AML-193 (cell line): ENCODE data around the gene MAB21L4.

ENCODE experiments used
- DNase-seq, 2 experiments: peaks; one replicate each; lab custom pipeline; 2025; lab: John Stamatoyannopoulos, UW

Gene MAB21L4

DNA sequence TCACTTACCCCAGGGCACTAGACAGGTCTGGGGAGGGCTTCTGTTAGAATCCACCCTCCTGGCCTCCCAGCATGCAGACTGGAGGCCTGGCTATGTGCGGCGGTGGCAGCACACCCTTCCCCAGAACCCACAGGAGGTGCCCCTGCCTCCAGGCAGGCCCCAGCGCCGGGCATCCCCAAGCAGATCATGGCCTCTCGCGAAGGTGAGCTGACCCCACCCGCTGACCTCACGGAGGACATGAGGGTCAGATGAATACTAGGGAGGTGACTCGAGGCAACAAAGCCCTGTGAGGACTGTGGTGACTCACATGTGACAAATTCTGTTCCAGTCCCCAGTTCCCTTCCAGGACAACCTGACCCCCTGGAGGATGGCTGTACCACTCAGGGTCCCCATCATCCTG, 1.9 kb downstream of the MAB21L4 start:
- no peak for DNase-seq

GRCh38 chr2:240893363-240893844, 2.6 kb downstream of the MAB21L4 start:
- DNase-seq = no peak

DNA sequence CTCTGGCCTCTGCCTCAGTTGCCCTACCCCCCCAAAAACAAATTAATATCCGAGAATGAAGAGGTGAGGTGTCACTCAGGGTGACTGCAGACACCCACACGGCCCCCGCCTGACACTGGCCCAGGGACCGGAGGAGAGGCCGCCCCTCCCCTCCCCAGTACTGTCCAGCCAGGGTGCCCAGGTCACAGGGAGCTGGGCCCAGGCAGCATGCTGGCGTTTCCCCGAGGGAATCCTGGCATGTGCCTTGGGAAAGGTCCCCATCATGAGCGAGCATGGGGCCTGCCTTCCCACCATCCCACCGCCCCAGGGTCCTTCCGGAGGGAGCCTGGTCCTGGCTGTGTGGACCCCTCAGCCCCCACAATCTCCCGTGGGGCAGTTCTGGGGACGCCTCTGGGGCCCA, 3.0 kb downstream of the MAB21L4 start:
- DNase-seq = no peak

- DNase-seq = no peak
Observed at GRCh38 chr2:240892356-240892755, 3.6 kb downstream of the MAB21L4 start.

GRCh38 chr2:240891492-240892340, 4.2 kb downstream of the MAB21L4 start:
- DNase-seq = no peak

DNA sequence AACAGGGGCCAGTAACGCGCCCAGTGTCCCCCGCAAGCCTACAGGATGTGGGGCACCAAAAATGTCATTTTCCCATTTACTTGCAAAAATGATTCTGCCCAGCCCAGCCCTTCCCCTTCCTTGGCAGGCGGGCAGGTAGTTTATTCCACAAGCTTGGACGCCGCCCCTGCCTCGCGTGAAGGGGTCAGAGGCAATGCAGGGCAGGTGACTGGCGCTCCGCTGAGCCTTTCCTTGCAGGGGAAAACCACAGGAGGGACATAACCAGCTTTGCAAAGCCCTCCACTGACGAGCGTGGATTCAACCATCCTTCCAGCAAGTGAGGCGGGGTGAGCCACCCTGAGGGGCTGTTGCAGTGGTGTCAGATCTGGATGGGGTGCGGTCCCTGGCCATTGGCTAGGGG, 5.3 kb downstream of the MAB21L4 start:
- DNase-seq = no peak

DNA sequence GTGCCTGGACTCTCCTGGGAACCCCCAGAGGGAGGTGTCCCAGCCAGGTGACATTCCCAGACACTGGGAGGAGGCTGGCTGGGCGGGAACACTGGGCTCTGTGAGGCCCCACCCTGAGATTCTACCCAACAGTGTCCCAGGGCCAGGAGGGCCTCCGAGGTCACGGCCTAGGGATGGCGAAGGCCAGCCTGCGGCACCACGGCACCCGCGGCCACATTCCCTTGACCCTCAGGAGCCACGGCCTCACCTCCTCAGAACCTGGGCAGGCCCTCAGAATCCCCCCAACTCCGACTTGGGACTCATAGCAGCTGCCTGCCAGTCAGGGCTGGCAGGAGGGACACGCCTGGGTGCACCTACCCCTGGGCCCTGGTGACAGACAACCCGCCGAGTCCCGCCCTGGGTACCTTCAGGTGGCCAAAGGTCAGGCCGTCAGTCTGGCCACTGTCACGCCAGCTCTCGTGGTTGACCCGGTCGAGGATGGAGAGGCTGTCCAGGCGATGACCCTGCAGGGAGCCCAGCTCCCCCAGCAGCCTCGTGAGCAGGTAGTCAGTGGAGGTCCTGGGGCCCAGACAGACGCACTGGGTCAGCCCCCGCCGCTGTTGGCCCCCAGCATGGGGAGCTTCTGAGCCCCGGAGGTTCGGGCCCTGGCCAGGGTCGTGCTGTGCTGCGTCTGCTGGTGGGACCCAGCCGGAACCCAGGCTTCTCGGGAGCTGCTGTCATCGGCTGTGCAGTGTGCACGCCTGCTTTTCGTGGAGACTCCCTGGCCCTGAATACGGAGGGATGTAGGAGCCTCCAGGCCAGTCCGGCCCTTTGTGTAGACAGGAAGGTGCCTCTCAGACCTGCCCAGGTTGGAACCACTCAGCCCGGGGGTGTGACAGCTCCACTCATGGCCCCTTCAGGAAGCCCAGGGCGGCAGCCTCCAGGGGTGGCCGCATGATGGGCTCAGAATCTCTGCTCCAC, 6.1 kb downstream of the MAB21L4 start:
- DNase-seq = no peak

GRCh38 chr2:240888890-240889573, 6.9 kb downstream of the MAB21L4 start:
- no peak for DNase-seq

- no peak for DNase-seq
Observed at GRCh38 chr2:240888130-240888889, 7.6 kb downstream of the MAB21L4 start.

- DNase-seq = no peak
Observed at GRCh38 chr2:240887631-240888030, 8.3 kb downstream of the MAB21L4 start.

- DNase-seq = no peak
Observed at GRCh38 chr2:240886678-240887609, 9.0 kb downstream of the MAB21L4 start.

DNA sequence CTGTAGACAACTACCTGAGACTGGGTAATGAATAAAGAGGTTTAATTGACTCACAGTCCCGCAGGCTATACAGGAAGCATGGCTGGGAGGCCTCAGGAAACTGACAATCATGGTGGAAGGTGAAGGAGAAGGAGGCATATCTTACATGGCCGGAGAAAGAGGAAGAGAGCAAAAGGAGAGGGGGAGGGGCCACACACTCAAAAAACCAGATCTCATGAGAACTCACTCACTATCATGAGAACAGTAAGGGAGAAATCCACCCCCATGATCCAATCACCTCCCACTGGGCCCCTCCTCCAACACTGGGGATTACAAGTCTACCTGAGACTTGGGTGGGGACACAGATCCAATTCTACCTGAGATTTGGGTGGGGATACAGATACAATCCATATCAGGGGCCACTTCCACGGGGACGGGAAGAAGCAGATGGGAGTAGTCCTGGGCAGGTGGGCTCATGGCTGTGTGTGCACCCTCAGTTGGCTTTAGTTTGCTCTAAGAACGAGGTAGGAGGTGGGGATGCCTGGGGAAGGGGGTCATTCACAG, 9.9 kb downstream of the MAB21L4 start:
- no peak for DNase-seq

DNA sequence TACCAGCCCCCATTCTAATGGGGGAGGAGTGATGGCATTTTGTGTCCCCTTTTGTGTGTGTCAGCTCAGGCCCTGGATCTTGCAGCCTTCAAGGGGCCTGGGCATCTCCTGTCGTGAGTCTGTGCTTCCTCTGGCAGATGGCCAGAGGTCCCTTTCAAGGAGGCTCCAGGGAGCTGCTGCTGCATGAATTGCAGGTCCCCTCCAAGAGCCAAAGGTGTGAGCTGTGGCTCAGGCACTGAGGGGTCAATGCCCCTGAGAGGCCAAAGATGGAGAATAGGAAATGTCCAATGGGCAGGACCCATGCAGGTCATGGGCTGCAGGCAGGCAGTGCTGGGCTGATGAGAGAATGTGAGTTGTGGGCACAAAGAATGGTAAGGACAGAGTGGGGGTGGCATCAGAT, 10.4 kb downstream of the MAB21L4 start:
- DNase-seq = no peak

DNA sequence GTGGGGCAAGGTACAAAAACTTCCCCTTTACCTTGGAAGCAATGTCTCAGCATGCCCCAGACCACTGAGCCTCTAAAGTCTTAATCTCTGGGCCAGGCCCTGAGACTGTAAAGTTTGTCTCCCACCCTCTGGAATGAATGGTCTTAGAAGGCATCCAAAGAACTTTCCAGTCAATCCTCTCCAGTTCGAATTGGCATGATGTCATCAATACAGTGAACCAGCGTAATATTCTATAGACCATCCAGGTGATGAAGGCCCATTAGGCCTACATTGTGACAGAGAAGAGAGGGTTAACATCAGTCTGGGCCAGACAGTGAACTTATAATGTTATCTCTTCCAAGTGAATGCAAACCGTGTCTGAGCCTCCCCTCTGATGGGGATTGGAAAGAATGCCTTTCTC, 11.2 kb downstream of the MAB21L4 start:
- DNase-seq = no peak

DNA sequence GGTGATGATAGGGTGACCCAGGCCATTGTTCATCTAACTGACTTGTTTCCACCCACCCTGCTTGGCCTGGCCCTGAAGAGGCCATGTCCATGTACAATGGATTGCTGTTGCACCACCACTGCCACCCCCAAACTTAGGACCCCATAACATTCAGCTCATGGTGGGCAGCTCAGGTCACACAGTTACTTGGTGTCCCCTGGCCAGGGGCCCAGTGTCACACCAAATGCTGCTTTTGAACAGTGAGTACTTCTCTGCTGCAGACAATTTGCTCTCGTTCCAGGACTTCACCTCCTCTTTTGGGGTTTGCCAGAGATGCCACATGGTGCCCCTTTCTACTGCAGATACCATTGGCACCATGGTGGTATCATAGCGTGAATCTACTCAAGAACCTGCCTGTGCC, 11.7 kb downstream of the MAB21L4 start:
- DNase-seq = no peak

DNA sequence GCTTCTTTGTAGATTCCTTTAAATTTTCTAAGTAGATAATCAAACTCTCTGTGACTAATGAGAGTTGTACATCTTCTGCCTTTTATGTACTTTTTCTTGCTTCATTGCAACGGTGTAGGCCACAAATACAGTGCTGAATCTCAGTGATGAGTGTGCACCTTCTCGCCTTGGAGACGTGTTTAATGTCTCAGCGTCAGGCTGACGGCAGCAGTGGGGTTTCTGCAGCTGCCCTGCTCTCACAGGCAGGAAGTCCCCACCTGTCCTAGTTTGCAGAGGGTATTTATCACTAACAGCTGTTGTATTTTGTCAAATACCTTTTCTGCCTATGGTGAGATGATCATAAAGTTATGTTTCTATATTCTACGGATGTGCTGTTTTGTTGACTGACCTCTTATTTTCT, 14.0 kb downstream of the MAB21L4 start:
- DNase-seq = no peak

- no peak for DNase-seq
Observed at GRCh38 chr2:240879105-240879504, 16.9 kb downstream of the MAB21L4 start.

GRCh38 chr2:240878341-240878936, 17.5 kb downstream of the MAB21L4 start:
- no peak for DNase-seq

- no peak for DNase-seq
Observed at GRCh38 chr2:240877460-240878340, 18.3 kb downstream of the MAB21L4 start.
